Upper lobe of right lung (tissue), 1 donor: ENCODE results near the gene COMTD1. TPM values are rescaled to one million over a fixed set of nuclear protein-coding genes. Genes with fewer than 3 reads are reported as not detected.

Experiments
- ATAC-seq: fragments of 200-7000 bp; cut with Tn5 transposase; one replicate; pipeline ENCODE4 v1.9.1; 2020; ENCODE audit warnings: mild to moderate bottlenecking, moderate library complexity
- DNase-seq: peaks from one replicate; pipeline ENCODE4 v3.0.0-alpha.2; 2020
- H3K27ac ChIP-seq: fragments of 200-600 bp; one replicate; pipeline ENCODE4 v1.8.0; 2022
- H3K27me3 ChIP-seq: fragments of 200-600 bp; one replicate; pipeline ENCODE4 v1.8.0; 2022; ENCODE audit warnings: mild to moderate bottlenecking
- H3K36me3 ChIP-seq: fragments of 200-600 bp; one replicate; pipeline ENCODE4 v1.8.0; 2022
- H3K4me1 ChIP-seq: fragments of 200-600 bp; one replicate; pipeline ENCODE4 v1.8.0; 2022
- H3K4me3 ChIP-seq: fragments of 200-600 bp; one replicate; pipeline ENCODE4 v1.8.0; 2022; ENCODE audit warnings: mild to moderate bottlenecking
- H3K9me3 ChIP-seq: fragments of 200-600 bp; one replicate; pipeline ENCODE4 v1.8.0; 2022
- intact Hi-C: fragments of 100-400 bp; cut with DNase I; formaldehyde crosslinking; loops from one replicate; pipeline ENCODE4 v1.11.0; 2022
- total RNA-seq: library from RNA; stranded (reverse); fragmentation: NEBNext Ultra II Directional; extraction: Animal tissue kit (Norgen Biotek cat#: 25700); gene quantifications from one replicate; pipeline ENCODE4 v1.2.1, GENCODE V29; 2021
- TF ChIP-seq, protein P1 (sequence below): fragments of 200-600 bp; IDR thresholded peaks from one replicate; pipeline ENCODE4 v1.8.0; 2022; ENCODE audit warnings: antibody characterized with exemption
- donor health status: DM: no; HTN: yes; CAD: no; lungs with severe emphysema.

COMTD1 gene
- total RNA-seq, 1 donor from 2014 or later: 21.8 TPM

DNA sequence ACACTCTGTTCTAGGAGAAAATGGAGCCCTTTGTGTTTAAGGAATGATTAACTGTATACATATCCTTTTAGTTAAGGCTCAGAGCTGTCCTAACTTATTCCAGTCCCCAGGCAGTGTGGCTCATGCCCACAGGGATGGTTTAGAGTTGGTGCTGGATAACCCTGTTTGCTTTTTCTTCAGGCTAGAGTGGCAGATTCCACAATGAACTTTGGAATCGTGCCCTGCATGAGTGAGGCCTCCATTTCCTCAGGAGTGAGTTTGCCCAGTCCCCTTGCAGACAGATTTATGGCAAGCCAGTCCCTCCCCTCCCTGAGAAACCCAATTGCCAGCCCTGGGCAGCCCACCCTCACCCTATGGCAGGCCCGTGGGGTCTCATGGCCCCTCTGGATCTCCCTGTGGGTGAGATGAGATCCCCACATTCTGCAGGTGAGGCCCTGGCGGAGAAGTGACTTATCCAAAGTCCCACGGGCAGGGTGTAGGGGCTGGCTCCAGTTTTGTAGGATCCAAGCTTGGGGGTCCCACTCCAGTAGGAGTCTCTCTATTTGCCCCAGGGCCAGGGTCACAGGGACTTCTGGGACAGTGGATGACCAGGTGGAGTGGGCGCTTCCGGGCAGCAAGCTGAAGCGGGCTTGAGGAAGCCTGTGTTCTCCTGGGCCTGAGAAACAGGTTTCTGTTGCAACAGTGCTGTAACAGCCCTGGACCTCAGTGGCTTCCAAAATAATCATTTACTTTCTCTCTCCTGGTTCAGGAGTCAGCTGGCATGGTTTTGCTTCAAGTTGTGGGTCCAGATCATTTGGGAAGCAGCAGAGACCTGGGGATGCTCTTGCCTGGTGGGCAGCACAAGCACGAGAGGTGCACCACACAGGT is 9.0 kb upstream of the COMTD1 start:
- intact Hi-C loops: no loop called here
- no peaks in the 10 kb centered on the region for H3K27me3 ChIP-seq
- TF ChIP-seq, protein P1, sequence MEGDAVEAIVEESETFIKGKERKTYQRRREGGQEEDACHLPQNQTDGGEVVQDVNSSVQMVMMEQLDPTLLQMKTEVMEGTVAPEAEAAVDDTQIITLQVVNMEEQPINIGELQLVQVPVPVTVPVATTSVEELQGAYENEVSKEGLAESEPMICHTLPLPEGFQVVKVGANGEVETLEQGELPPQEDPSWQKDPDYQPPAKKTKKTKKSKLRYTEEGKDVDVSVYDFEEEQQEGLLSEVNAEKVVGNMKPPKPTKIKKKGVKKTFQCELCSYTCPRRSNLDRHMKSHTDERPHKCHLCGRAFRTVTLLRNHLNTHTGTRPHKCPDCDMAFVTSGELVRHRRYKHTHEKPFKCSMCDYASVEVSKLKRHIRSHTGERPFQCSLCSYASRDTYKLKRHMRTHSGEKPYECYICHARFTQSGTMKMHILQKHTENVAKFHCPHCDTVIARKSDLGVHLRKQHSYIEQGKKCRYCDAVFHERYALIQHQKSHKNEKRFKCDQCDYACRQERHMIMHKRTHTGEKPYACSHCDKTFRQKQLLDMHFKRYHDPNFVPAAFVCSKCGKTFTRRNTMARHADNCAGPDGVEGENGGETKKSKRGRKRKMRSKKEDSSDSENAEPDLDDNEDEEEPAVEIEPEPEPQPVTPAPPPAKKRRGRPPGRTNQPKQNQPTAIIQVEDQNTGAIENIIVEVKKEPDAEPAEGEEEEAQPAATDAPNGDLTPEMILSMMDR: no peak
- no peak overlapping the region for H3K27ac ChIP-seq
- no peaks in the 10 kb centered on the region for H3K9me3 ChIP-seq
- H3K36me3 ChIP-seq: no peaks in the 10 kb centered on the region
- no peak for ATAC-seq
- H3K4me1 ChIP-seq: no peaks in the 10 kb centered on the region
- H3K4me3 ChIP-seq: no peak overlapping the region
- no peak for DNase-seq

DNA sequence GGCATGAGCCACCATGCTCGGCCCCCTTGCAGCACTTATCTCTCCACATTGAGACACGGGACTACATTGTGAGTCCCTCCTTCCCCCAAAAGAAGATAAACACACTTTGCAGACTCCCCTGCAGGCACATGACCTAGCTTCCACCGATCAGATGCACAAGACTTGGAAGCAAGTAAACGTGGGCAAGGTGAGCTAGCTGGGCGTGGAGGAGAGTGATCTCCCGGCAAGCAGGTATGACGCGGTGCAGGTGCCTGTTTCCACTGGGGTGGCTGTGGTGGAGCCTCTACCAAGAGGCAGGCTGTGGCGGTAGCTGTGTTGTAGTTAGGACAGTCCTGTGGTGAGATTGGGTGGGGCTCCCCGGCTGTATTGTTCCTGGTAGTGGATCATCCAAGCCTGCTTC is 7.7 kb upstream of the COMTD1 start:
- intact Hi-C loops: no loop called here
- Histone ChIP-seq H3K27ac (no peak overlapping the region), H3K4me3 (no peak overlapping the region), H3K9me3 (no peaks in the 10 kb centered on the region), H3K27me3 (no peaks in the 10 kb centered on the region), H3K4me1 (no peaks in the 10 kb centered on the region), H3K36me3 (no peaks in the 10 kb centered on the region)
- DNase-seq (no peak), ATAC-seq (no peak)
- TF ChIP-seq, protein P1: no peak

- H3K4me1 ChIP-seq: peaks cover 9% of the 10 kb centered on the region
- DNase-seq: no peak
- H3K36me3 ChIP-seq: no peaks in the 10 kb centered on the region
- H3K27ac ChIP-seq: no peak overlapping the region
- intact Hi-C loops: no loop called here
- no peak for ATAC-seq
- H3K9me3 ChIP-seq: no peaks in the 10 kb centered on the region
- H3K27me3 ChIP-seq: no peaks in the 10 kb centered on the region
- no peak overlapping the region for H3K4me3 ChIP-seq
- TF ChIP-seq, protein P1: no peak
Measured at GRCh38 chr10:75240329-75241076, 4.7 kb upstream of the COMTD1 start.

GRCh38 chr10:75239096-75239790 is 3.5 kb upstream of the COMTD1 start:
- Histone ChIP-seq H3K36me3 (no peaks in the 10 kb centered on the region), H3K4me3 (no peak overlapping the region), H3K27ac (no peak overlapping the region), H3K9me3 (no peaks in the 10 kb centered on the region), H3K4me1 (peaks cover 9% of the 10 kb centered on the region), H3K27me3 (no peaks in the 10 kb centered on the region)
- no peak for ATAC-seq
- DNase-seq: no peak
- intact Hi-C loops: loop anchor here (10.0 kb wide), 1 partner anchor 124 kb away; the partner anchor contains the start of gene SAMD8
- TF ChIP-seq, protein P1: no peak

- Histone ChIP-seq H3K9me3 (no peaks in the 10 kb centered on the region), H3K4me3 (no peak overlapping the region), H3K27me3 (no peaks in the 10 kb centered on the region), H3K36me3 (no peaks in the 10 kb centered on the region), H3K4me1 (peaks cover 9% of the 10 kb centered on the region), H3K27ac (no peak overlapping the region)
- intact Hi-C loops: loop anchor here (10.0 kb wide), 1 partner anchor 124 kb away; the partner anchor contains the start of gene SAMD8
- TF ChIP-seq, protein P1: no peak
- no peak for ATAC-seq
- DNase-seq: peak; percentile 72
Measured at GRCh38 chr10:75238182-75239095, 2.7 kb upstream of the COMTD1 start.
